ENCODE results near the gene FOXL3.

The FOXL3 gene

DNA sequence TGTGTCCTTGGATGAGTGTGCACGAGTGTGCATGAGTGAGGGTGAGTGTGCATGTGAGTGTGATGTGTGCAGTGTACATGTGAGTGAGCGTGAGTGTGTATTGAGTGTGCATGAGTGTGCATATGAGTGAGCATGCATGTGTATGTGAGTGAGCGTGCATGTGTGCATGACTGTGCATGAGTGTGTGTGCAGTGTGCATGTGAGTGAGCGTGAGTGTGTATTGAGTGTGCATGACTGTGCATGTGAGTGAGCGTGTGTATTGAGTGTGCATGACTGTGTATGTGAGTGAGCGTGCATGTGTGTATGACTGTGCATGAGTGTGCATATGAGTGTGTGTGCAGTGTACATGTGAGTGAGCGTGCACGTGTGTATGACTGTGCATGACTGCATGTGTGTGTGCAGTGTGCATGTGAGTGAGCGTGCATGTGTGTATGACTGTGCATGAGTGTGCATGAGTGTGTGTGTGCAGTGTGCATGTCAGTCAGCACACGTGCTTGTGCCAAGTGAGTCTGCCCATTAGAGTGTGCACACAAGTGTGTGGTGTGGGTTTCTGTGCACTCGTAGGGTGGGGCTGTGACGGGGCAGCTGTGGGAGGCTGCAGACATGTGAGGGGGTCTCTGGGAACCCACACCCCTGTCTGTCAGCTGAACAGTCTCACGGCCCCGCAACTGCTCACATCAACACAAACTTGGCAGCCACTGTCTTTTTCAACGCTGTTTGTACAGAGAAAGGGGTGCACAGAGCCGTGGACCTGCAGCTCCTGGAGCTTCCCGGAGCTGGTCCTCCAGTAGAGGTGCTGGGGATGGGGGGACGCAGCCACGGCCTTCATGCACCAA is 14.8 kb downstream of the FOXL3 start:
- no peak for DNase-seq

DNA sequence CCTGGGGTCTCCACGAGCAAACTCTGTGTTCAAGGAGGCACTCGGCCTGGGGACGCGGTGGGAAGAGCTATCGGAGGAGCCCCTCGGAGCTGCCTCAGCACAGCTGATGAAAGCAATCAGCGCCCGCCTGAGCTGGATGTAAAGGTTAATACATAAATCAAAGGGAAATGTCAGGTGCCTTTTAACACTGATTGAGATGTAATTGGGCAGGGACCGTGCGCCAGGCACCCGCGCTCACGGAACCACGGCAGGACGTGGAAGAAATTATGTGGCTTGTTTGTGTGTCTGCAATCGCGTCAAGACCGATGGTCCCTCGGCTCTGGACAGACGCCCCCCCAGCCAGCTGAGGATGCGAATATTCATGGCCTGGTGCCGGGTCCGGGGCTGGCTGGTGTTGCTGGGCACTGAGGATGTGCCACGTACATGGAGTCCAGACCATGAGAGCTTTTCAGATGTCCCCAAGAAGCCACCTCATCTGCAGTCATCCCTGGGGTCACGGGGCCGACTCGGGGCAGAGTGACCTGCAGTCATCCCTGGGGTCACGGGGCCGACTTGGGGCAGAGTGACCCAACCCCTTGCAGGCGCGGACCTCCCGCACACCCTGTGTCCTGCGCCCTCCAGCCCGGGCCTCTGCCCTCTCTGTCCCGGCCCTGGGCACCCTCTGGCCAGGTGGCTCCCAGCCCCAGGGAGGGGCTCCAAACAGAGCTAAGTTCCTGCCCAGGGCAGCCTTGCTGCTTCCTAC is 15.6 kb downstream of the FOXL3 start:
- DNase-seq = no peak

DNA sequence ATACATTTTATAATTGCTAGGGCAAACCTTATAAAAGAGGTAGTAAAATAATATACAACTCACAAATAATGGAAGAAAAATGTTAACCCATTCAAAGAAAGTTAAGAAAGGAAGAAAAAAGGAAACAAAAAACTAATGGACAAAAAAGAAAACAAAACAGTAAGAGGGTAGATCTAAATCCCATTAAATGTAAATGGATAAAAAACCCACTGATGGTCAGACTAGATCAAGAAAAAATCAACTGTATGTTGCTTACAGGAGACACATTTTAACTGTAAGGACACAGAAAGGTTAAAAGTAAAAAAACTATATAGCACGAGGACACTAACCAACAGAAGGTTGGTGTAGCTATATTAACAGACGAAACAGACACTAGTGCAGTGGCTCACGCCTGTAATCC is 18.0 kb downstream of the FOXL3 start:
- no peak for DNase-seq

DNA sequence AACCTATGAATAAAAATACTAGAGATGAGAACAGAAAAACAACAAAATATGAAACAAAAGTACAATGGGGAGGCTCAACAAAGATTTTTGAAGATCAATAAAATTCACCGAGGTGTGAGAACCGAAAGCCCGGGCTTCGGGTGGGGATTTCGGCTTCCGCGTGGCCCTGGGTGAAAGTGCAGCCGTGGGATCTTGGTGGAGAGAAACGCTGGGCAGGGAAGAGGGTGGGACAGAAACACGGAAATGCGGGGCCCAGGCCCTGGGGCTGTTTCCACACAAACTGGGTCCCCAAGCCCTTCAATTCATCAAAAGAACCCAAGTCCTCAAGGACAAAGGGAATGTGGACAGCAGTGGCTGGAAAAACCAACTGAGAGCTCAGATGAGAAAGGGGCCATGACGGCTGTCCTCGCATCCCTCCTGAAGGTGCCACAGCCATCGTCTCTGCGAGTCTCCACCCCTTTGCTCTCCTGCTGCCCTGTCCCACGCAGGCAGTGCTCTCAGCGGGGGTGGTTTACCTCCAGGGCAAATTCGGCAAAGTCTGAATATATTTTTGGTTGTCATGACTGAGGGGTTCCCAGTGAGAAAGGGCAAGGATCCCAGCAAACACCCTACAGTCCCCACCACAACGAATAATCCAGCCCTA is 19.7 kb downstream of the FOXL3 start:
- DNase-seq = no peak

DNA sequence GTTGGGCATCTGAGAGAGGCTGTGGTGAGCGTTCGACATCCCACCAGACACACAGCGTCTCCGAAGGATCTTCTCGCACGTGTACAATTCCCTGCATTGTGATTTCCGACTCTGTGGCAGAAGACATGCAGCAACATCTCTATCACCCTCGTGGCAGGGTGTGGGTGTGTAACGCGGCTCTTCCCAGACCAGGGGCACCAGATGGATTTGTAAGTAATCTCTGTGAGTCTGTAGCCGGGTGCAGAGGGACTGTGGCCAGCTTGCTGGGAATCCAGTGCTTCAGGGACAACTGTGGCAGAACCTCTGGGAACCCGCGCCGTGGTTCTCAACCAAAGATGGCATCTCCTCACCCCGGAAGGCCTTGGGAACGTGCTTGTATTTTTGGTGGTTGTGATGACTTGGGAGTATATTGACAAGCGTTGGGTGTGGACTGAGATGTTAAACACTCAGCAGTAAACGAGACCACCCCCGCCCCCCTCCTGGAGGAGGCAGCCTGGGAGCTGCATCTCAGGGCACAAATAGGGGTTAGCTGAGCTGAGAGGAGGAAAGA is 21.2 kb downstream of the FOXL3 start:
- no peak for DNase-seq

DNA sequence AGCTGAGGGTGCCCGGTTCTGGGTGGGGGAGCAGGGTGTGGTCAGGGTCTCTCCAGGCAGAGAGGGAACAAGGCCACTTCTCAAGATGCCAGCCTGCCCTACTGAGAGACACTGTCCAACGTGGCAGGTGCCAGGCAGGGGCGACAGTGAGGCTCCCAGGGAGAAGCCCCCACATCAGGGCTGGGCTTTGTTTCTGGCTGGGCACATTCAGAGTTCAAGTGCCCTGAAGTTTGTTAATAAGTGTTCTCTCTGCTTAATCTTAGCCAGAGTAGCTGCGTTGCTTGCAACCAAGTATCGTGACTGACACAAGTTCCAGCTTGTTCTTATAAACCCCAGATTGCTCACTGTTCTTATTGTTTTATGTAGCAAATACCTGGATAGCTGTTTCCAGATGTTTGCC is 21.8 kb downstream of the FOXL3 start:
- no peak for DNase-seq

DNA sequence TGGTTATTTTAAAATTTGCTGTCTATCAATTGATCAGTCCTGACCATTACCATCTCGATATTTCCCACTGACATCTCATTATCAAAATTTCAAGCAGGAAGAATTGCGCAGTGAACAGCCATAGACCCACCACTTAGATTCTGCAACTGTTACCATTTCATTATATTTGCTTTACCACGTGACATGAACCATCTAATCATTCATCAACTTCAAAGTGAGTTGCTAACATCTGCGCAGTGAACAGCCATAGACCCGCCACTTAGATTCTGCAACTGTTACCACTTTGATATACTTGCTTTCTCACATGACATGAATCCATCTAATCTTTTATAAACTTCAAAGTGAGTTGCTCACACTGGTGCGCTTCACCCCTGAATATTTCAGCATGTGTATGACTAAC is 22.5 kb downstream of the FOXL3 start:
- DNase-seq = no peak

DNA sequence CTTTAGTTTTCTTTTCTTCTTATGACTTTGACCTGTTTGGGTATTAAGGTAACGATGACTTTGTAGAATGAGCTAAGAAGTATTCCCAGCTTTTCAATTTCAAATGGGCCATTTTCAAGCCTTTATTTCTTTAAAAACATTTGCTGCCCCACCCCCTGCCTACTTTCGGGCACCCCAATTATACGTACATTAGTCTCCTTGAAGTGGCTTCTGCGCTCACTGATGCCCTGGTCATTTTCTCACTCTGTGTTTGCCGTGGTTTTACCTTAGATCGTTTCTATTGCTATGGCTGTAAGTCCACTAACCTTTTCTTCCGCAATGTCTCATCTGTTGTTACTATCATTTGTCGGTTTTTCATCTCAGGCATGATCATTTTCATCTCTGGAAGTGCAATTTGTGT is 24.9 kb downstream of the FOXL3 start:
- DNase-seq = no peak

DNA sequence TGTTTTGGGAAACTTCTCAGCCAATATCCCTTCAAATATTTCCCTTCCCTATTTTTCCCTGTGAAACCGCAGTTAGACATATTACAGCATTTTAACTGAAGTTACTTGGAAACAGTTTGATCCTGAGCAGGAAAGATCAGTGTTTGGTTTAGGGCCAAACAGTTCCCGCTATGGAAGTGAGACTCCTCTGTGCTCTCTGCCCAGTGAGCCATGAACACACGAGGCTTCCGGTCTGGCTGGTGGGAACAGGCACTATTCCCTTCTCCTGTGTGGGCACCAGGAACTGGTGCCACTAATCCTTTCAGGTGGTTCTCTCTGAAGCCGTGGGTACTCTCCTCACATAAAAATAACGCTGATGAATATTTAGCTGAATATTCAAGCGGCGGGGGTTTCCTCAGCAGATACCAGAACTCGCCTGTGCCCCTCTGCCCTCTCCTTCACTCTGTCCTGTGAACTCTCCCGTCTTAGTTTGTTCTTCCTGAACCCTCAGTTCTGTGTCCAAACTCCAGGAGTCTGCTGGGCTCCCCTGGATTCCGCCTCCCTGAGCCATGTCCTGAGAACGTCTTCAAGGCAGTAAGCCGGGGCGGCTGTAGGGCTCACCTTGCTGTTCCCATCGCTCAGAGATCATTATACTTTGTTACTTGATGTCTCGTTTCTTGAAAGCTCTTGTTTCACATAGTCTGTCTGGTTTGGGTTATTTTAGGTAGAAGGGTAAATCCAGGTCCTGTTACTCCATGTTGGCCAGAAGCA is 25.7 kb downstream of the FOXL3 start:
- no peak for DNase-seq

DNA sequence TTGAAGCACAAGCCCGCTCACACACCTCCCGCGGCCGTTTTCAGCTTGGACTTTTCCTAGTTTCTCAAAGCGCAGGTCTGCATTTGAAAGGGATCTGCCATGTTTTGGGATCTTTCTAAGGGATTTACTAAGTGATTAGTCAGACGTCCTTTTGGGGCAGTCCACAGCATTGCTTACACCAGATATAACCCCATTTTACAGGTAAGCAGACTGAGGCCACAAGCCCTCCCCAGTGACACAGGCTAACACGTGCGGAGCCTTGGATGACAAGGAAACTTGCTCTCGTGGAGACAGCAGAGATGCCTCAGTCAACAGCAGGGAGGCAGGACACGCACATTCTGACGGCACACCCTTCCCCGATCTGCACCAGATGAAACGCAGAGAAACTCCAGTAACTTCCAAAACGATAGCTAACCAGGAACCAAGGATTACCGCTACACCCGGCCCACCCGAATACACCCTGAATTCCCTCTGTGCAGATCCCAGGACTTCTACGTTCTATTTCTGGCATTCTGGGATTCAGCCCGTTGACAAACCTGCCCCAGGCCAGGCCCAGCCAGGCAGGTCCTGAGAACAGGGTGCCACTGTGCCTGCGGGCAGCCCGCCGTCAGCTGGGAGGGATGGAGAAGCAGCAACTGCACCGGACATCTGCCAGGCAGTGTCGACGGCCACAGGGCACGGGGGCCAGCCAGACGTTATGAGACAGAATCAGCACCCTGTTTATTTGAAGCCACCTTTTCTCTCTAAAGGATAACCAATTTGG is 27.9 kb downstream of the FOXL3 start:
- DNase-seq = no peak

DNA sequence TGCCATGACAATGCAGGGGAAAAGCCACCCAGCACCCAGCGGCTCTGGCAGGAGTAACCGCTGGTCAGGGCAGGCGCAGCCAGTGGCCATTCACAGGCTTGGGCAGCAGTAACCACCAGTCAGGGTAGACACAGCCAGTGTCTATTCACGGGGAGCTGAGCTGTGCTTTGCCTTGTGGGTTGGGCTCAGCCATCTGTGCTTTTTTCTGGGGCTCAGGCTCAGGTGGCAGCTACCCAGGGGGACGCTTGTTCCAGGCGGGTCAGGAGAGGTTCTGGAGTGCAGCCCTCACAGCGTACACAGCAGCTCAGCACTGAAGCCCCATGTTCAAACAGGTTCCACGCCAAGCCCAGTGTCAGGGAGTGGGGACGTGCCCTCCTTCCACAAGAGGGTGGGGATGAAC is 28.5 kb downstream of the FOXL3 start:
- no peak for DNase-seq

DNA sequence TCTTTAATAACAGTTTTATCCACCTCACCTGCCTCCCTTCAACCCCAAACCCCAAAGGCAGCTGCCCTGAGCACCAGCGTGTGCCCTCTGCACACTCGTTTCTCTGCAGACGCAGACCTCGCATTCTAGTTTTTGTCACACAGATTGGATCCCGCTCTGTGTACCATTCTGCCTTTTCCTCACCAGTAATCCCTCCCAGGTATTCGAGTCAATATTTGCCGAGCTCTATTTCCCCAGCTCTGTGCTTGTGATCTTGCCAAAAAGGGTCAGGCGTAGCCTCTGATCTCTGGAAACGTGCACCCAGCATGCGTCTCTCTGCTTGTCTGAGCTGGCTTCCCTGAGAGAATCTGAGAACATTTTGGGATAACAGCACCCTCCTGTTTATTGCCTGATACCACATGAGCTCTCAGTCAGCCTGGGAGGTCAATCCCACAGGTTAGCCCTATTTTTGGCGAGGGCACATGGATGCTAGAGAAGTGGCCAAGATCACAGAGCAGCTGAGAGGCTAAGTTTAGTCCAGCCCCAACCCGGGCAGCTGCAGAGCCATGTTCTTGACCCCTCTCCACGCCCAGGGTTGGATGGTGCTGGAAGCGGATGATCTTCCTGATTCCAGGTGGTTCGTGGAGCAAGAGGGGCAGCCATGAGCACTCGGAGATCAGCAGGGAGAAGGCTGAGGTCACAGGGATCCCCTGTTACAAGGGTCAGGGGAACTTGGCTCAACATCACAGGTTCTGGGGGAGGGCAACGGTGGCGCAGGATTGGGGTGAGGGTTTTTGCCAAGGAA is 29.1 kb downstream of the FOXL3 start:
- DNase-seq = no peak

DNA sequence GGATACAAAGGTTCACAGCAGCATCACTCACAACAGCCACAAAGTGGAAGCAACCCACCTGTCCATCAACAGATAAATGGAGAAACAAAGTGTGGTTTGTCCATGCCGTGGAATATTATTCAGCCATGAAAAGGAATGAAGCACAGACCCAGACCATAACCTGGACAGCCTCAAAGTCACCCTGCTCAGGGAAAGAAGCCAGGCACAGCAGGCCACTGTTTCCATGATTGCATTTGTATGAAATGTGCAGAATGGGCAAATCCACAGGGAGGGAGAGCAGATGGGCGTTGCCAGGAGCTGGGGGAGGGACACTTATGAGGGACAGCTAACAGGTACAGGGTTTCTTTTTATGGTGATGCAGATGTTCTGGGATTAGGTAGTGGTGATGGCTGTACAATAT is 30.3 kb downstream of the FOXL3 start:
- DNase-seq = no peak

DNA sequence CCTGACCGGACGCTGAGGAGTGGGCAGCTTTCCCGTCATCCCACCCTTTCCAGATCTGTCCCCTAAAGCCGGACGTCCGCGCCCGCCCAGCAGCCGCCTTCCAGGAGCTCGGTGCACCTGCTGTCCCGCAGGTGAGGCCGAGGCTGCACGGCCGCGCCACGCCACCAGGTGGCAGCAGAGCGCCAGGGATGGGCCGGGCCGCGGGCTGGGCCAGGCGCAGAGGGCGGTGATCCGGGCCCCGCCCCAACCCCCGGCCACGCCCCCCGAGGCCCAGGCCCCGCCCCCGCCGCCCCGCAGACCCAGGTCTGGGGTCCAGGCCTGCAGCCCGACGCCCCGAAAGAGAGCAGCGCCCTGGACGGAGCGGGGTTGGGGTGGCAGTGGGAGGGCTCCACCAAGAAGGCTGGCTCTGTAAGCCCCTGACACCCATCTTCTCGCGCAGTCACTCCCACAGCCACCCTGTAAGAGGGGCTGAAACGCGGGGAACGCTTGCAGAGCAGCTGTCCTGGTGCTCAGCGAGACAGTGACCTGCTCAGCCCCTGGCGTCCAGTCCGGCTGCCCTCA is 32.2 kb downstream of the FOXL3 start:
- DNase-seq = peak; percentile 75

DNA sequence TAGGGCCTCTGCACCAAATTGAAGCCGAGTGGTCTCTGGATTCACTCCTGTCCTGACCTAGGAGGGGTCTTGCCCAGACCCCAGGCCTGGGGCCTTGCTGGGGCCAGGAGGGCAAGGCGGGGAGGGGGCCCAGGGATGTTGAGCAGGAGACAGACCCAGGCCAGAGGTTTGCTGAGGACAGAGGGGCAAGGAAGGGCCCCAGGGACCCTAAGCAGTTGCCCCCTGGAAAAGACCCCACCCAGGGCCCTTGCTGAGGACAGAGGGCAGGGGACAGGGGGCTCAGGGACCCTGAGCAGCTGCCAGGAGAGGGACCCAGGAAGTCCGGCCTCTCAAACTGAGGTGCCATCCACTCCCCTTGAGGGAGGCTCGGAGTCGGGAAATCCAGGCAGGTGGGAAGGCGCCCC is 32.7 kb downstream of the FOXL3 start:
- no peak for DNase-seq

DNA sequence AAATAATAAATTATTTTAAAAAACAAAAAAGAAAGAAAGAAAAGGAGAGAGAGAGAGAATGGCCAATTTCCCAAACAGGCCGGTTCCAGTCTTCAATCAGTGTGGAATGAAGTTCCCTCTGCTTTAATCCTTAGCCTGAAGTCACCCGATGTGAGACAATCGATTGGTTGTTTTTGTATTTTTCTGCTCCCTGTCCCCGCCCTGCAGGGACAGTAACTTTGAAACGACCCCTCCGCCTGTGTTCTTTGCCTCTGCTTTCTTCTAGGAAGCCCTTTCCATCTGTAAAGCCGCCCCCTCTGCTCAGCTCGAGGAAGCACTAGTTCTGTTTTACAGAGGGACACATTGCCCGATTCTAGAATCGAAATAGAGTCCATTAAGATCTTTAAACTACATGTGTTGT is 33.4 kb downstream of the FOXL3 start:
- DNase-seq = no peak

DNA sequence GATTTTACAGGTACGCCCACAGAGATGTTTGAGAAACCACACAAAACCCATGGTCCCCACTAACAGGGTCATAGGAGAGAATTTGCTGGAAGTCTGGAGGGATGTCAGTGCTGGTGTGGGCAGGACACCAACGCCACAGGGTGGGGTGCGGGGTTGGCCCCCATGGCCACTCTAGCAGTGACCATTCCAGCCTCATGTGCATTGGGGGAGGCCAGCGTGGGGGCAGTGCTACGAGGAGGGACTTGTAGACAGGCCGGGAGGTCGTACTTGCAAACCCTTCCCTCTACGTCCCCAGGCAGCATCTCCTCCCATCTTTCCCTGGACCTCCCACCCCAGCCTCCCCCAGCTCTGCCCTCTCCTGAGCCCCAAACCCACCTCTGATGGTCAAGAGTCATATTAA is 34.0 kb downstream of the FOXL3 start:
- no peak for DNase-seq

DNA sequence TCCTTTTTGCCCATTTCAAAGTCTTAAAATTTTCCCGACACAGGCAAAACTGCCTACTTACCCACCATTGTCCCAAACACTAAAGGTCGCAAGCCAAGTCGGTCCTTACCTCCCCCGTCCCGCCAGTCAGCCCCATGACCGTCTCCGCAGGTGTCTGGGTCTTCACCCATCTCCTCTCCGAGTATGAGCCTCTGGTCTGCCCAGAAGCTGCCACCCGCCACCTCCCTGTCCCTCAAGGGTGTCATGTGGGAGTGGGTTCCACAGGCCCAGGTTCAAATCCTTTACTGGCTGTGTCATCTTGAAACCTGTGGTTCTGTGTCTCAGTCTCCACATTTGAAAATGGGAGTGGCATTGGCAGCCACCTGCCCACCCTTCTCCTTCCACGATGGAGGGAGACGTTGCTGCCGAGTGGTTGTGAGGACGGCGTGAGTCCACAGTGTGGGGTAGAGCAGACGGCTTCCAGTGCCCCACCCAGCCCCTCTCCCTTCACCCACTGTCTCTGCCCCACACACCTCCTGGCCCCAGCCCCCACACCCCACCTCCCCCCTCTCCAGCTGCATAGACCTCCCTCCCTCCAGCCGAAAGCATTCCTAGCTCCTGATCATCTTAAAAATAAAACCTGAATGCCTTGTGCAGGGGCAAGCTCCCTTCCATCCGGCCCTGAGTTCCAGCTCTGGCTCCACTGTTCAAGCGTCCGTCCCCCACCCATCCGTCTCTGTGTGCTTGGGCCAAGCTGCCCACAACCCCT is 35.3 kb downstream of the FOXL3 start:
- DNase-seq = no peak

DNA sequence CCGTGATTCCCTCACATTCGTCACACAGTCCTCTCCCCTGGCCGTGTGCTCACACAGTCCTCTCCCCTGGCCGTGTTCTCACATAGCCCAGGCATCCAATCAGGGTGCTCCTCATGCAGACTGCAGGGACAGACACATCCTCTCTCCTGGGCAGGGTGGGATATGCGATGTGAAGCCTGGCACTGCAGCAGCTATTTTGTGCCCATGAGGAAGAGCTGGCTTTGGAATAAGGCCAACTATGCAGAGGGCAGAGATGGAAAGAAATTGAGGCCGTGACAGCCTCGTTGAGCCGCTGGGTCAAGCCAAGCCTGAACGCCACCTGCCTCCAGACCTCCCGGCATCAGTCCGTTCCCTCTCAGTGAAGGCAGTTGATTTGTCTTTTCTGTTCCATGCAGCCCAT is 35.8 kb downstream of the FOXL3 start:
- no peak for DNase-seq

DNA sequence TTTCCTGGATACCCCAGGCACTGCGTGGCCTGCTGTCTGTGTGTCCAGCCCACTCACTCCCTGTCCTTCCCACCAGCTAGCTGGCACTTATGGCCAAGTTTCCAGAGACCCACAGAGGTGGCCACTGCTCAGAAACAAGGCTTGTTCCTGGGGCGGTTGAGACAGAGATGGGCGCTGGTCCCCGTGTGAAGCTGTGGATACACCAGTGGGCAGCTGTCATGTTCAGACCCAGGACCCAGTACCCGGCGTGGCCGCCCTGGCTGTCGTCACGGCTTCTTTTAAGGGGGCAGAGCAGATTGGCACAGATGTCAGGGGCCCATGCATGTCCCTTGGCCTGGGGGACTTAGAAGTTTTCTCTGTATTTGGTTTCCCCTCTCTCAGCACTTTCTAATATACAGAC is 36.3 kb downstream of the FOXL3 start:
- no peak for DNase-seq

Measured in activated effector memory CD4-positive, alpha-beta T cell treated with Interleukin-2 at 50 U/mL for 16 hours (primary cell).